Ishikawa (cell line): ENCODE results near the gene HLA-A.

Experiments
- CEBPB ChIP-seq: IDR thresholded peaks from 2 replicates; pipeline ENCODE4 v1.6.1; 2012
- CREB1 ChIP-seq: IDR thresholded peaks from 2 replicates; pipeline ENCODE4 v1.6.1; 2012; ENCODE audit warnings: low read depth
- EGR1 ChIP-seq: IDR thresholded peaks from 2 replicates; pipeline ENCODE4 v1.6.1; 2012
- EP300 ChIP-seq: IDR thresholded peaks from 2 replicates; pipeline ENCODE4 v1.6.1; 2012; ENCODE audit warnings: borderline replicate concordance
- FOXM1 ChIP-seq: IDR thresholded peaks from 2 replicates; pipeline ENCODE4 v1.6.1; 2012; ENCODE audit warnings: low read depth, borderline replicate concordance
- NFIC ChIP-seq: IDR thresholded peaks from 2 replicates; pipeline ENCODE4 v1.6.1; 2012
- RAD21 ChIP-seq: IDR thresholded peaks from 2 replicates; pipeline ENCODE4 v1.6.1; 2012; ENCODE audit warnings: low read depth
- REST ChIP-seq: IDR thresholded peaks from 2 replicates; pipeline ENCODE4 v1.6.1; 2012; ENCODE audit warnings: low read depth, mild to moderate bottlenecking
- TAF1 ChIP-seq: IDR thresholded peaks from 2 replicates; pipeline ENCODE4 v1.6.1; 2012; ENCODE audit warnings: low read depth, mild to moderate bottlenecking
- TCF12 ChIP-seq: IDR thresholded peaks from 2 replicates; pipeline ENCODE4 v1.6.1; 2012; ENCODE audit warnings: low read depth
- TEAD4 ChIP-seq: IDR thresholded peaks from 2 replicates; pipeline ENCODE4 v1.6.1; 2012
- YY1 ChIP-seq: IDR thresholded peaks from 2 replicates; pipeline ENCODE4 v1.6.1; 2012; ENCODE audit warnings: low read depth
- ZBTB7A ChIP-seq: IDR thresholded peaks from 2 replicates; pipeline ENCODE4 v1.6.1; 2012; ENCODE audit warnings: low read depth
- TF ChIP-seq, protein P1 (sequence below): IDR thresholded peaks from 2 replicates; pipeline ENCODE4 v1.6.1; 2012
- TF ChIP-seq, protein P2 (sequence below): IDR thresholded peaks from 2 replicates; pipeline ENCODE4 v1.6.1; 2012

Gene HLA-A

GRCh38 chr6:29935273-29935955 is 6.9 kb upstream of the HLA-A start:
- no peak for TF ChIP-seq CEBPB
- TF ChIP-seq TCF12: no peak
- TF ChIP-seq ZBTB7A: no peak
- TF ChIP-seq, protein P1, sequence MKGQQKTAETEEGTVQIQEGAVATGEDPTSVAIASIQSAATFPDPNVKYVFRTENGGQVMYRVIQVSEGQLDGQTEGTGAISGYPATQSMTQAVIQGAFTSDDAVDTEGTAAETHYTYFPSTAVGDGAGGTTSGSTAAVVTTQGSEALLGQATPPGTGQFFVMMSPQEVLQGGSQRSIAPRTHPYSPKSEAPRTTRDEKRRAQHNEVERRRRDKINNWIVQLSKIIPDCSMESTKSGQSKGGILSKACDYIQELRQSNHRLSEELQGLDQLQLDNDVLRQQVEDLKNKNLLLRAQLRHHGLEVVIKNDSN: no peak
- TF ChIP-seq NFIC: no peak
- TF ChIP-seq, protein P2, sequence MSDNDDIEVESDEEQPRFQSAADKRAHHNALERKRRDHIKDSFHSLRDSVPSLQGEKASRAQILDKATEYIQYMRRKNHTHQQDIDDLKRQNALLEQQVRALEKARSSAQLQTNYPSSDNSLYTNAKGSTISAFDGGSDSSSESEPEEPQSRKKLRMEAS: no peak
- no peak for TF ChIP-seq RAD21
- no peak for TF ChIP-seq REST
- TF ChIP-seq YY1: no peak
- no peak for TF ChIP-seq EP300
- TF ChIP-seq EGR1: no peak
- TF ChIP-seq TAF1: no peak
- TF ChIP-seq FOXM1: no peak
- TF ChIP-seq TEAD4: no peak
- no peak for TF ChIP-seq CREB1

DNA sequence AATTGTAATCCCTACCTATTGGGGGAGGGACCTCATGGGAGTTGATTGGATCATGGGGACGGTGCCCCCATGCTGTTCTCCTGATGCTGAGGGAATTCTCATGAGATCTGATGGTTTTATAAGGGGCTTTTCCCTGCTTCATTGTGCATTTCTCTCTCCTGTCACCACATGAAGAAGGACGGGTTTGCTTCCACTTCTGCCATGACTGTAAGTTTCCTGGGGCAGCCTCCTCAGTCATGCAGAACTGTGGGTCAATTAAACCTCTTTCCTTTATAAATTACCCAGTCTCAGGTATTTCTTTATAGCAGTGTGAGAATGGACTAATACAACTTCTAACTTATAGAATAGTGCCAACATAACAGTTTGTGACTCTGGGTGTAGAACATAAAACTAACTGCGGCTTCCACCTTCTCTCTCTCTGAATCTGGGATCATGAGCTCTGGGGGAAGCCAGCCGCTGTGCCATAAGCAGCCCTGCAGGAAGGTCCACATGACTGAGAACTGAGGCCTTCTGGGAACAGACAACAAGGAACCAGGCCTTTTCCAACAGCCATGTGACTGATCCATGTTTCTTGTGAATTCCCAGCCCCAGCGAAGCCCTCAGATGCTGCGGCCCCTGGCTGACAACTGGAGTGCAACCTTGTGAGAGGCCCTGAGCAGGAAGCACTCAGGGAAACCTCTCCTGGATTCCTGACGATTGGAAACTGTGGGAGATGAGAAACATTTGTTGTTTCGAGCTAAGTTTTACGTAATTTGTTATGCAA is 3.4 kb upstream of the HLA-A start:
- TF ChIP-seq FOXM1: no peak
- TF ChIP-seq TEAD4: no peak
- no peak for TF ChIP-seq TAF1
- no peak for TF ChIP-seq CREB1
- no peak for TF ChIP-seq EGR1
- TF ChIP-seq NFIC: no peak
- TF ChIP-seq REST: no peak
- no peak for TF ChIP-seq TCF12
- TF ChIP-seq ZBTB7A: no peak
- TF ChIP-seq, protein P1: no peak
- no peak for TF ChIP-seq CEBPB
- TF ChIP-seq, protein P2: no peak
- TF ChIP-seq RAD21: no peak
- no peak for TF ChIP-seq EP300
- TF ChIP-seq YY1: no peak

DNA sequence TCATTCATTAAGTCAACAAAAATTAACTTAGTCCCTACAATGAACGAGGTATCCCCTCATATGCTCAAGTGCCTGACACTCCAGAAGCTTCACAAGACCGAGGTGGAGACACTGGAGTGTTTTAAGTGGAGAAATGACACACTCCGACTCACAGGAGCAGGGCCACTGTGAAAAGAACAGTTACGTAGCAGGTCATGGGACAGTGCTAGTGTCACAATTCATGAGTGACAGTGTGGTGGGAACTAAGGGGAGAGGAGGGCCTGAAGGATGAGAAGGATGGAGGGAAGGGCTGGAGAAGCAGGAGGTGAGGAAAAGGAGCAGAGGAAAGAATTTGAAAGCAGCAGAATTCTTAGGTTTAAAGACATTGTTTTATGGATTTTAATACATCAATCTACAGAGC is 1.3 kb upstream of the HLA-A start:
- TF ChIP-seq EP300: no peak

- TF ChIP-seq EP300 (no peak), REST (no peak), CEBPB (no peak), TCF12 (no peak), CREB1 (no peak), TAF1 (no peak), FOXM1 (no peak), TEAD4 (no peak), EGR1 (no peak), ZBTB7A (no peak), NFIC (no peak), YY1 (no peak), RAD21 (no peak)
- TF ChIP-seq, protein P1: no peak
- TF ChIP-seq, protein P2: no peak
Measured at GRCh38 chr6:29941471-29941870, 861 bp upstream of the HLA-A start.
